HG03135 (cell line): Measurements from ENCODE around the gene AFAP1L1.

Experiments
- ATAC-seq: cut with Tn5 transposase; IDR thresholded peaks from one replicate; pipeline ENCODE4 v1.9.1; 2021; ENCODE audit warnings: mild to moderate bottlenecking, moderate library complexity; ENCODE audit not compliant: unreplicated experiment

Gene AFAP1L1

GRCh38 chr5:149310947-149311658 lies 39.4 kb downstream of the AFAP1L1 start:
- ATAC-seq = no peak

- ATAC-seq = no peak
These were observed 41.6 kb downstream of the AFAP1L1 start for GRCh38 chr5:149313151-149313841.

- ATAC-seq = no peak
These were observed 43.0 kb downstream of the AFAP1L1 start for GRCh38 chr5:149314571-149315111.

GRCh38 chr5:149315753-149316152 lies 44.1 kb downstream of the AFAP1L1 start:
- ATAC-seq = no peak

GRCh38 chr5:149317281-149318048 lies 45.8 kb downstream of the AFAP1L1 start:
- no peak for ATAC-seq

- ATAC-seq = no peak
These were observed 47.5 kb downstream of the AFAP1L1 start for GRCh38 chr5:149319174-149319573.

- no peak for ATAC-seq
These were observed 49.2 kb downstream of the AFAP1L1 start for GRCh38 chr5:149320791-149321330.

GRCh38 chr5:149322518-149322917 lies 50.9 kb downstream of the AFAP1L1 start:
- ATAC-seq = no peak

GRCh38 chr5:149323210-149323609 lies 51.6 kb downstream of the AFAP1L1 start:
- no peak for ATAC-seq

GRCh38 chr5:149323621-149324205 lies 52.1 kb downstream of the AFAP1L1 start:
- ATAC-seq = no peak

GRCh38 chr5:149324641-149325040 lies 53.0 kb downstream of the AFAP1L1 start:
- ATAC-seq = no peak

- no peak for ATAC-seq
These were observed 53.6 kb downstream of the AFAP1L1 start for GRCh38 chr5:149325166-149325735.

GRCh38 chr5:149325894-149326293 lies 54.2 kb downstream of the AFAP1L1 start:
- ATAC-seq = no peak

GRCh38 chr5:149326611-149327010 lies 55.0 kb downstream of the AFAP1L1 start:
- ATAC-seq = no peak

- no peak for ATAC-seq
These were observed 56.5 kb downstream of the AFAP1L1 start for GRCh38 chr5:149328177-149328576.

- no peak for ATAC-seq
These were observed 62.2 kb downstream of the AFAP1L1 start for GRCh38 chr5:149333711-149334443.

GRCh38 chr5:149337736-149338135 lies 66.1 kb downstream of the AFAP1L1 start:
- ATAC-seq = no peak

GRCh38 chr5:149338364-149338763 lies 66.7 kb downstream of the AFAP1L1 start:
- ATAC-seq = no peak

GRCh38 chr5:149340920-149341319 lies 69.3 kb downstream of the AFAP1L1 start:
- ATAC-seq = no peak

GRCh38 chr5:149341876-149342275 lies 70.2 kb downstream of the AFAP1L1 start:
- ATAC-seq = no peak
